CD14-positive monocyte (primary cell): ENCODE data around the gene DNAJC5. TPM values are rescaled to one million over a fixed set of nuclear protein-coding genes. Genes with fewer than 3 reads are reported as not detected.

Source experiments
- DNase-seq, 3 donors: peaks; one replicate each; pipeline ENCODE4 v3.0.0-alpha.2; 2011 to 2022
- H2AFZ ChIP-seq: 2 replicates; pipeline ENCODE4 v1.6.0; 2012; ENCODE audit warnings: mild to moderate bottlenecking, low read depth, low read length, inconsistent platforms; ENCODE audit not compliant: insufficient read depth, poor library complexity, severe bottlenecking
- H3K27ac ChIP-seq, 2 donors: 1 replicate in 1 of 2; 2 replicates in 1 of 2; pipeline ENCODE4 v1.5.1; 2012 to 2013; ENCODE audit warnings: low read length in 2 of 2, control low read depth in 1 of 2, inconsistent platforms in 1 of 2, low read depth in 1 of 2, mild to moderate bottlenecking in 1 of 2
- H3K27me3 ChIP-seq, 2 donors: one replicate each; pipeline versions ENCODE4 v1.6.0 to v1.6.1; 2011 to 2013; ENCODE audit warnings: low read length in 2 of 2; ENCODE audit not compliant: control insufficient read depth in 2 of 2, insufficient read depth in 2 of 2
- H3K36me3 ChIP-seq, 2 donors: replicated peaks in 1 of 2; 1 replicate in 1 of 2; 2 replicates in 1 of 2; pipeline versions ENCODE4 v1.5.1 to v1.6.1; 2012 to 2013; ENCODE audit warnings: low read length in 2 of 2, control low read depth in 1 of 2, inconsistent platforms in 1 of 2, mild to moderate bottlenecking in 1 of 2; ENCODE audit not compliant: insufficient read depth in 2 of 2, control insufficient read depth in 1 of 2
- H3K4me1 ChIP-seq, 2 donors: 1 replicate in 1 of 2; 2 replicates in 1 of 2; pipeline versions ENCODE4 v1.5.1 to v1.6.1; 2012 to 2013; ENCODE audit warnings: low read length in 2 of 2, control low read depth in 1 of 2, inconsistent platforms in 1 of 2, mild to moderate bottlenecking in 1 of 2, moderate library complexity in 1 of 2; ENCODE audit not compliant: insufficient read depth in 2 of 2, control insufficient read depth in 1 of 2
- H3K4me2 ChIP-seq: replicated peaks from 2 replicates; pipeline ENCODE3; 2012; ENCODE audit warnings: low read length, moderate library complexity, mild to moderate bottlenecking; ENCODE audit not compliant: poor library complexity, severe bottlenecking; ENCODE audit errors: extremely low read depth
- H3K4me3 ChIP-seq, 3 experiments: fragments of 200-600 bp in 1 of 3; sonication (generic) in 1 of 3; replicated peaks in 1 of 3; 1 replicate in 2 of 3; 2 replicates in 1 of 3; pipeline ENCODE4 v1.5.1; 2011 to 2013; ENCODE audit warnings: low read length in 3 of 3, mild to moderate bottlenecking in 3 of 3, control low read depth in 2 of 3, low read depth in 2 of 3, inconsistent platforms in 1 of 3, moderate library complexity in 1 of 3
- H3K79me2 ChIP-seq: 2 replicates; pipeline ENCODE4 v1.6.0; 2012; ENCODE audit warnings: mild to moderate bottlenecking, control low read depth, inconsistent platforms, low read length, moderate library complexity; ENCODE audit not compliant: insufficient read depth
- H3K9ac ChIP-seq: 2 replicates; pipeline ENCODE4 v1.6.0; 2017; ENCODE audit warnings: low read length, mild to moderate bottlenecking; ENCODE audit not compliant: insufficient read depth, poor library complexity, severe bottlenecking
- H3K9me3 ChIP-seq, 2 donors: replicated peaks in 1 of 2; 1 replicate in 1 of 2; 2 replicates in 1 of 2; pipeline versions ENCODE4 v1.5.1 to v1.6.1; 2012 to 2013; ENCODE audit warnings: low read length in 2 of 2, control low read depth in 1 of 2; ENCODE audit not compliant: control insufficient read depth in 1 of 2, insufficient read depth in 1 of 2
- H4K20me1 ChIP-seq: 2 replicates; pipeline ENCODE4 v1.6.0; 2012; ENCODE audit warnings: mild to moderate bottlenecking, low read length, control low read depth, moderate library complexity; ENCODE audit not compliant: insufficient read depth
- H3K27ac Mint-ChIP-seq, 7 donors: one replicate each; pipeline ENCODE4 v1.8.0; 2020; ENCODE audit warnings: mild to moderate bottlenecking in 7 of 7, mixed read lengths in 7 of 7, moderate library complexity in 6 of 7, inconsistent platforms in 2 of 7
- H3K27me3 Mint-ChIP-seq, 3 donors: one replicate each; pipeline ENCODE4 v1.8.0; 2021 to 2022; ENCODE audit warnings: low read depth in 3 of 3, mild to moderate bottlenecking in 3 of 3, mixed read lengths in 3 of 3, moderate library complexity in 3 of 3, inconsistent platforms in 1 of 3
- H3K36me3 Mint-ChIP-seq, 2 donors: one replicate each; pipeline ENCODE4 v1.8.0; 2020; ENCODE audit warnings: mixed read lengths in 2 of 2, inconsistent platforms in 1 of 2, mild to moderate bottlenecking in 1 of 2
- H3K4me1 Mint-ChIP-seq: one replicate; pipeline ENCODE4 v1.8.0; 2020; ENCODE audit warnings: mild to moderate bottlenecking, mixed read lengths
- H3K4me3 Mint-ChIP-seq, 2 donors: one replicate each; pipeline ENCODE4 v1.8.0; 2020; ENCODE audit warnings: mild to moderate bottlenecking in 2 of 2, mixed read lengths in 2 of 2, moderate library complexity in 1 of 2
- H3K9me3 Mint-ChIP-seq, 7 donors: one replicate each; pipeline ENCODE4 v1.8.0; 2020 to 2022; ENCODE audit warnings: mixed read lengths in 7 of 7, mild to moderate bottlenecking in 6 of 7, moderate library complexity in 6 of 7, inconsistent platforms in 2 of 7
- CTCF ChIP-seq: fragments of 200-600 bp; IDR thresholded peaks from one replicate; pipeline ENCODE4 v1.8.0; 2022; ENCODE audit warnings: antibody characterized with exemption, mild to moderate bottlenecking
- WGBS: methylation state at CpG from one replicate; pipeline ENCODE4 v1.1.5; 2013; ENCODE audit warnings: missing lambda C conversion rate; ENCODE audit not compliant: insufficient coverage; 5-methylcytosine and 5-hydroxymethylcytosine counted together
- intact Hi-C, 2 donors: fragments of 100-400 bp; cut with micrococcal nuclease; formaldehyde crosslinking; loops; one replicate each; pipeline versions ENCODE4 v1.15.0 to v1.15.1; 2023
- polyA plus RNA-seq, 3 donors: library from polyadenylated mRNA; depleted of rRNA in 1 of 3; unstranded in 2 of 3; stranded (reverse) in 1 of 3; fragments of 300-500 nt in 2 of 3; fragments of >200 nt in 1 of 3; fragmentation: Illumina TruSeq in 2 of 3; gene quantifications; 1 replicate in 2 of 3; 2 replicates in 1 of 3; pipeline ENCODE4 v1.2.3, GENCODE V29; 2012 to 2021

DNAJC5 gene
- polyA plus RNA-seq, 3 donors = 5.9 to 44.4 (median 7.4) TPM

DNA sequence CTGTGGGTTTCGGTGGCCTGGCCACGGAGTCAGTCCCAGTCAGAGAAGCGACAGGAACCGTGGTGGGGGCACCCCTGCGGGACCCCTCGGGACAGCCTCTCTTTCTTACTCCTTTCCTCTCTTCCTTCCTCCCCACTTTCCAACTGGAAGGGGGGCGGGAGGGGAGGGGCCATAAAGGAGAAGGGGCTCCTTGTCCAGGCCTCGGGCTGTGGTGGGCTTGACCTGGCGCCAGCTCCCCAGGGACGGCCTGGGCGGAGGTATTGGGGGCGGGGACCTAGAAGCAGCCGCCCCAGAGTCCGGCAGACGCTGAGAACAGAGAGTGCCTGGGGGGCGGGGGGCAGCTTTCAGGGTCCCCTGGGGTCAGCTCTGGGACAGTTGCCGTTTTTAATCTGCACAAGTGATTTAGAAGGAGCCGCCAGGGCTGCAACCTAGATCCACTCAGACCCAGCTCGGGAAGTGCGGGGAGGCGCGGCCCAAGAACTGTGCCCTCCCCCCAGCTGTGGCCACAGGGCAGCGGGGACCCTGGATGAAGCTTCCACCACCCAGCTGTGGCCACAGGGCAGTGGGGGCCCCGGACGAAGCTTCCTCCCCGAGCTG lies 40.1 kb upstream of the DNAJC5 start:
- H3K36me3 Mint-ChIP-seq = peaks cover 0 to 9% of the 10 kb centered on the region in 2 donors
- H3K9me3 Mint-ChIP-seq = no peaks in the 10 kb centered on the region
- TF ChIP-seq CTCF = no peak
- DNase-seq = no peak
- no peaks in the 10 kb centered on the region for H3K9me3 ChIP-seq
- H3K27me3 Mint-ChIP-seq = peaks cover 15 to 63% (median 45%) of the 10 kb centered on the region in 3 donors
- peak overlapping the region; percentile 58 for H3K4me2 ChIP-seq
- peak overlapping the region; percentile 76 for H2AFZ ChIP-seq
- H3K36me3 ChIP-seq = no peaks in the 10 kb centered on the region
- H3K4me1 ChIP-seq = peaks cover 58 to 64% of the 10 kb centered on the region in 2 donors
- H3K4me3 ChIP-seq = peak overlapping the region in 1 of 3 experiments; percentile 55
- H3K27ac ChIP-seq = peak overlapping the region; percentile 75
- 8% methylated on average over 16 of the region's 26 CpGs for WGBS
- peak overlapping the region in 3 of 7 donors; percentile 15 to 55 (median 50) for H3K27ac Mint-ChIP-seq
- peaks cover 54% of the 10 kb centered on the region for H3K4me1 Mint-ChIP-seq
- H3K9ac ChIP-seq = peak overlapping the region; percentile 67
- intact Hi-C loops = loop anchor here in 1 of 2 donors (10.0 kb wide), 1 partner anchor 50 kb away; no protein-coding TSS in a partner anchor
- no peaks in the 10 kb centered on the region for H4K20me1 ChIP-seq
- peak overlapping the region; percentile 31 to 48 for H3K4me3 Mint-ChIP-seq
- H3K79me2 ChIP-seq = no peaks in the 10 kb centered on the region
- peaks cover 0 to 15% of the 10 kb centered on the region in 2 donors for H3K27me3 ChIP-seq

GRCh38 chr20:63855363-63856097 lies 39.4 kb upstream of the DNAJC5 start:
- Histone ChIP-seq H3K36me3 (no peaks in the 10 kb centered on the region), H3K4me1 (peaks cover 64 to 69% of the 10 kb centered on the region in 2 donors), H3K9me3 (no peaks in the 10 kb centered on the region), H3K27me3 (peaks cover 0 to 15% of the 10 kb centered on the region in 2 donors), H3K79me2 (no peaks in the 10 kb centered on the region), H3K4me3 (peak overlapping the region in 1 of 3 experiments; percentile 55), H2AFZ (peak overlapping the region; percentile 76), H3K9ac (peak overlapping the region; percentile 67), H4K20me1 (no peaks in the 10 kb centered on the region), H3K27ac (no peak overlapping the region), H3K4me2 (peak overlapping the region; percentile 58)
- WGBS = 63% methylated on average over 18 of the region's 36 CpGs
- no peak for TF ChIP-seq CTCF
- peak overlapping the region in 1 of 2 donors; percentile 48 for H3K4me3 Mint-ChIP-seq
- H3K36me3 Mint-ChIP-seq = peaks cover 0 to 9% of the 10 kb centered on the region in 2 donors
- intact Hi-C loops = loop anchor here in 1 of 2 donors (10.0 kb wide), 1 partner anchor 51 kb away; no protein-coding TSS in a partner anchor
- H3K4me1 Mint-ChIP-seq = peaks cover 60% of the 10 kb centered on the region
- H3K27ac Mint-ChIP-seq = no peak overlapping the region
- peaks cover 15 to 63% (median 44%) of the 10 kb centered on the region in 3 donors for H3K27me3 Mint-ChIP-seq
- DNase-seq = no peak
- H3K9me3 Mint-ChIP-seq = no peaks in the 10 kb centered on the region
